Liver (tissue), 9 donors: ENCODE results near the gene ARMC2. TPM values are rescaled to one million over a fixed set of nuclear protein-coding genes. Genes with fewer than 3 reads are reported as not detected.

Source experiments
- DNase-seq: peaks from one replicate; pipeline ENCODE4 v3.0.0-alpha.2; 2017; ENCODE audit warnings: low spot score
- H3K27ac ChIP-seq, 2 donors: one replicate each; pipeline ENCODE4 v1.7.0; 2013; ENCODE audit warnings: inconsistent platforms in 2 of 2, low read length in 2 of 2, control low read depth in 1 of 2, low read depth in 1 of 2, mild to moderate bottlenecking in 1 of 2
- H3K27me3 ChIP-seq, 4 donors: one replicate each; pipeline versions ENCODE4 v1.6.1 to v1.7.0; 2013; ENCODE audit warnings: low read length in 3 of 4, inconsistent platforms in 1 of 4, mild to moderate bottlenecking in 1 of 4, moderate library complexity in 1 of 4; ENCODE audit not compliant: control insufficient read depth in 4 of 4, insufficient read depth in 4 of 4
- H3K36me3 ChIP-seq, 4 donors: one replicate each; pipeline versions ENCODE4 v1.6.1 to v1.7.0; 2013; ENCODE audit warnings: low read length in 3 of 4, mild to moderate bottlenecking in 3 of 4, low read depth in 1 of 4, moderate library complexity in 1 of 4; ENCODE audit not compliant: control insufficient read depth in 4 of 4, insufficient read depth in 3 of 4
- H3K4me1 ChIP-seq, 4 donors: one replicate each; pipeline versions ENCODE4 v1.6.1 to v1.7.0; 2013; ENCODE audit warnings: low read length in 3 of 4, mild to moderate bottlenecking in 3 of 4, moderate library complexity in 1 of 4; ENCODE audit not compliant: control insufficient read depth in 4 of 4, insufficient read depth in 4 of 4
- H3K4me3 ChIP-seq, 3 donors: one replicate each; pipeline versions ENCODE4 v1.6.1 to v1.7.0; 2013; ENCODE audit warnings: low read length in 3 of 3, control low read depth in 1 of 3, low read depth in 1 of 3, mild to moderate bottlenecking in 1 of 3
- H3K9ac ChIP-seq, 2 donors: one replicate each; pipeline ENCODE4 v1.7.0; 2013; ENCODE audit warnings: low read length in 2 of 2, mild to moderate bottlenecking in 2 of 2, moderate library complexity in 2 of 2, control low read depth in 1 of 2, low read depth in 1 of 2
- H3K9me3 ChIP-seq, 4 donors: one replicate each; pipeline versions ENCODE4 v1.6.1 to v1.7.0; 2013; ENCODE audit warnings: low read length in 3 of 4; ENCODE audit not compliant: control insufficient read depth in 4 of 4
- EGR1 ChIP-seq, 2 donors: IDR thresholded peaks; 2 replicates each; pipeline ENCODE4 v1.6.1; 2016 to 2018; ENCODE audit warnings: antibody characterized with exemption in 2 of 2, low read depth in 2 of 2
- FOXA1 ChIP-seq: IDR thresholded peaks from 2 replicates; pipeline ENCODE4 v1.6.1; 2016; ENCODE audit warnings: antibody characterized with exemption
- GABPA ChIP-seq, 2 donors: IDR thresholded peaks in 1 of 2; conservative IDR thresholded peaks in 1 of 2; 2 replicates each; pipeline ENCODE4 v1.6.1; 2016; ENCODE audit warnings: antibody characterized with exemption in 2 of 2, mild to moderate bottlenecking in 1 of 2, moderate library complexity in 1 of 2
- HNF4A ChIP-seq, 2 donors: conservative IDR thresholded peaks; 2 replicates each; pipeline ENCODE4 v1.6.1; 2016; ENCODE audit warnings: antibody characterized with exemption in 2 of 2, mild to moderate bottlenecking in 2 of 2
- JUND ChIP-seq, 2 donors: IDR thresholded peaks; 2 replicates each; pipeline ENCODE4 v1.6.1; 2016; ENCODE audit warnings: antibody characterized with exemption in 2 of 2
- NR2F2 ChIP-seq: IDR thresholded peaks from 2 replicates; pipeline ENCODE4 v1.6.1; 2016; ENCODE audit warnings: antibody characterized with exemption
- RAD21 ChIP-seq, 2 donors: IDR thresholded peaks; 2 replicates each; pipeline ENCODE4 v1.6.1; 2016; ENCODE audit warnings: antibody characterized with exemption in 2 of 2, mild to moderate bottlenecking in 2 of 2
- RXRA ChIP-seq, 2 donors: IDR thresholded peaks; 2 replicates each; pipeline ENCODE4 v1.6.1; 2017 to 2018; ENCODE audit warnings: antibody characterized with exemption in 2 of 2, mild to moderate bottlenecking in 1 of 2
- TAF1 ChIP-seq: conservative IDR thresholded peaks from 2 replicates; pipeline ENCODE4 v1.6.1; 2016; ENCODE audit warnings: antibody characterized with exemption, mild to moderate bottlenecking
- YY1 ChIP-seq: IDR thresholded peaks from 2 replicates; pipeline ENCODE4 v1.6.1; 2016; ENCODE audit warnings: antibody characterized with exemption, mild to moderate bottlenecking
- WGBS: extraction: QIAGEN DNeasy Blood & Tissue Kit; methylation state at CpG from one replicate; pipeline ENCODE4 v1.1.7; 2013; 5-methylcytosine and 5-hydroxymethylcytosine counted together
- polyA plus RNA-seq, 2 donors: library from polyadenylated mRNA; stranded (reverse) in 1 of 2; unstranded in 1 of 2; fragments of 200-250 nt in 1 of 2; fragments of >200 nt in 1 of 2; fragmentation: Nextera tagmentation in 1 of 2; extraction: Ambion mirVana in 1 of 2; gene quantifications; one replicate each; pipeline versions ENCODE4 v1.2.1 to v1.2.3, GENCODE V29; 2013 to 2015
- total RNA-seq, 2 donors: library from RNA; depleted of rRNA; stranded (reverse); fragments of >200 nt; gene quantifications; one replicate each; pipeline ENCODE4 v1.2.3, GENCODE V29; 2014
- TF ChIP-seq, protein P1 (sequence below): IDR thresholded peaks from 2 replicates; pipeline ENCODE4 v1.6.1; 2016; ENCODE audit warnings: antibody characterized with exemption, mild to moderate bottlenecking
- TF ChIP-seq, protein P2 (sequence below): IDR thresholded peaks from 2 replicates; pipeline ENCODE4 v1.6.1; 2016; ENCODE audit warnings: antibody characterized with exemption
- TF ChIP-seq, protein P3 (sequence below): IDR thresholded peaks from 2 replicates; pipeline ENCODE4 v1.6.1; 2016; ENCODE audit warnings: antibody characterized with exemption
- TF ChIP-seq, protein P4 (sequence below): fragments of 150-350 bp; IDR thresholded peaks from 2 replicates; pipeline ENCODE4 v1.5.1; 2017; ENCODE audit warnings: improper control_type of control experiment, low read depth, low read length; ENCODE audit not compliant: missing input control
- donor health status: healthy.
- donor health status: healthy.
- donor health status: healthy.
- donor health status: healthy.
- donor health status: healthy.

The ARMC2 gene
- total and polyA plus RNA-seq, 4 donors = 0.24 to 1.5 (median 0.73) TPM

DNA sequence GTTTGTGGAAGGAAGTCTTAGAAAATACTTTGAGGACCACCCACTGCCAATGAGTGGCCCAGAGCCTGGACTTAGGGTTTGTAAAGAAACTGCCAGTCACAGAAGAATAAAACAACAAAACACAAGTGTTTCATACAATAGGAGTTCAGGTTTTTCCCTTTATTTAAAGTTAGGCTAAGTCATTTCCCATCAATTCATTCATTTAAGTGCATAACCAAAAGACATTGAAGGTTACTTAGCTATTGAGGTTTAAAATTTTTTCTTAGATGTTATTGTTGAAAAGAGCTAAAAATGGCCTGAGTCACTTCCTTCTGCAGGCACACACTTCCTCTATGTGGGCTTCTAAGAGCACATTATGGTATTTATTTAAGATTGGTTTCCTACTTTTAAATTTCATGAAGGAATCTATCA, 54.2 kb downstream of the ARMC2 start:
- DNase-seq = no peak
- Histone ChIP-seq H3K9ac (no peak overlapping the region), H3K4me3 (no peak overlapping the region), H3K27ac (no peak overlapping the region), H3K9me3 (no peaks in the 10 kb centered on the region), H3K27me3 (no peaks in the 10 kb centered on the region), H3K4me1 (no peaks in the 10 kb centered on the region), H3K36me3 (no peaks in the 10 kb centered on the region)
- TF ChIP-seq GABPA (IDR thresholded peaks at IDR 0.05 in 1 of 2, conservative IDR thresholded peaks at IDR 0.05 in 1 of 2) (no peak), RAD21 (IDR thresholded peaks at IDR 0.05) (peak in 1 of 2 donors; percentile 11)

DNA sequence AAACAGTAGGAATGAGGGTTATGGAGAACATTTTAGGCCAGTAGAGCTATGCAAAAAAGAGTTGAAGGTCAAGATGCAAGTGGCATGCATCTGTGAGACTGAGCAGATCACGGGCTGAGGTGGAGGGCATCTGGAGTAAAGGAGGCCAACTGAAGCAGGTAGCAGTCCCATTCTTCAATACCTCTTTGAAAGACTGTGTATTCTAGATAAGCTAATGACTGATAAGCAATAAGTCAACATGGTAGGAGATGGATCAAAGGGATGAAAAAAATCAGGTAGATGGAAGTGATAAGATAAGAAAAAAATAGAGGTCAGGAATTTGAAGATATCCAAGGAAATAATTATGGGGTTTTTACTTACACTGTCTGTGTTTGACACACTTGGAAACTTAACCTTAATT, 55.6 kb downstream of the ARMC2 start:
- TF ChIP-seq GABPA (IDR thresholded peaks at IDR 0.05 in 1 of 2, conservative IDR thresholded peaks at IDR 0.05 in 1 of 2) = no peak
- TF ChIP-seq YY1 = no peak
- no peak for TF ChIP-seq RXRA (IDR thresholded peaks at IDR 0.05)
- Histone ChIP-seq H3K27me3 (no peaks in the 10 kb centered on the region), H3K9me3 (no peaks in the 10 kb centered on the region), H3K9ac (no peak overlapping the region), H3K36me3 (no peaks in the 10 kb centered on the region), H3K27ac (no peak overlapping the region), H3K4me1 (no peaks in the 10 kb centered on the region), H3K4me3 (no peak overlapping the region)
- no peak for DNase-seq
- 75% methylated on average over 1 of the region's 1 CpG for WGBS

DNA sequence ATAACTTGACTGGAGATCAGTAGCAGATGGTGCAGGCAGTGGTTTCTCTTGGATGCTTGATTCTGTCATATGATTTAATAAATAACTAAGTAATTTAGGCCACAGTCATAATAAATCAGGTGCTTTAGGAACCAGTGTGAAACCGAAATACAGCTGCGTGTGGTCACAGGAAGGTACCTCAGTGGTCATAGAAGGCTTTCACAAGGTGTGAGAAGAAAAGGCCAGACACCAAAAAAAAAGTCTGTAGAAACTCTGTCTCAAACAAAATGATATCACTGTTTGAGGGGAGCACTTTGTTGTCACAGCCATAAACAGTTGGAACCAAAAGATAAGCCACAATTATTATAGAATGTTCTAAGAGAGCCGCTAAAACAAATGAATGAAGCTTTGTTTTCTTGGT, 56.5 kb downstream of the ARMC2 start:
- Histone ChIP-seq H3K36me3 (no peaks in the 10 kb centered on the region), H3K4me3 (no peak overlapping the region), H3K9ac (peak overlapping the region in 1 of 2 donors; percentile 3), H3K27me3 (no peaks in the 10 kb centered on the region), H3K4me1 (no peaks in the 10 kb centered on the region), H3K27ac (no peak overlapping the region), H3K9me3 (no peaks in the 10 kb centered on the region)
- TF ChIP-seq GABPA (IDR thresholded peaks at IDR 0.05 in 1 of 2, conservative IDR thresholded peaks at IDR 0.05 in 1 of 2) (no peak), NR2F2 (no peak), EGR1 (IDR thresholded peaks at IDR 0.05; ENCODE audit: low read depth in 2 of 2) (no peak), HNF4A (conservative IDR thresholded peaks at IDR 0.05) (no peak), TAF1 (no peak), RAD21 (IDR thresholded peaks at IDR 0.05) (no peak), FOXA1 (no peak), JUND (IDR thresholded peaks at IDR 0.05) (no peak), RXRA (IDR thresholded peaks at IDR 0.05) (no peak)
- TF ChIP-seq, protein P1, sequence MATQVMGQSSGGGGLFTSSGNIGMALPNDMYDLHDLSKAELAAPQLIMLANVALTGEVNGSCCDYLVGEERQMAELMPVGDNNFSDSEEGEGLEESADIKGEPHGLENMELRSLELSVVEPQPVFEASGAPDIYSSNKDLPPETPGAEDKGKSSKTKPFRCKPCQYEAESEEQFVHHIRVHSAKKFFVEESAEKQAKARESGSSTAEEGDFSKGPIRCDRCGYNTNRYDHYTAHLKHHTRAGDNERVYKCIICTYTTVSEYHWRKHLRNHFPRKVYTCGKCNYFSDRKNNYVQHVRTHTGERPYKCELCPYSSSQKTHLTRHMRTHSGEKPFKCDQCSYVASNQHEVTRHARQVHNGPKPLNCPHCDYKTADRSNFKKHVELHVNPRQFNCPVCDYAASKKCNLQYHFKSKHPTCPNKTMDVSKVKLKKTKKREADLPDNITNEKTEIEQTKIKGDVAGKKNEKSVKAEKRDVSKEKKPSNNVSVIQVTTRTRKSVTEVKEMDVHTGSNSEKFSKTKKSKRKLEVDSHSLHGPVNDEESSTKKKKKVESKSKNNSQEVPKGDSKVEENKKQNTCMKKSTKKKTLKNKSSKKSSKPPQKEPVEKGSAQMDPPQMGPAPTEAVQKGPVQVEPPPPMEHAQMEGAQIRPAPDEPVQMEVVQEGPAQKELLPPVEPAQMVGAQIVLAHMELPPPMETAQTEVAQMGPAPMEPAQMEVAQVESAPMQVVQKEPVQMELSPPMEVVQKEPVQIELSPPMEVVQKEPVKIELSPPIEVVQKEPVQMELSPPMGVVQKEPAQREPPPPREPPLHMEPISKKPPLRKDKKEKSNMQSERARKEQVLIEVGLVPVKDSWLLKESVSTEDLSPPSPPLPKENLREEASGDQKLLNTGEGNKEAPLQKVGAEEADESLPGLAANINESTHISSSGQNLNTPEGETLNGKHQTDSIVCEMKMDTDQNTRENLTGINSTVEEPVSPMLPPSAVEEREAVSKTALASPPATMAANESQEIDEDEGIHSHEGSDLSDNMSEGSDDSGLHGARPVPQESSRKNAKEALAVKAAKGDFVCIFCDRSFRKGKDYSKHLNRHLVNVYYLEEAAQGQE = no peak
- TF ChIP-seq, protein P2, sequence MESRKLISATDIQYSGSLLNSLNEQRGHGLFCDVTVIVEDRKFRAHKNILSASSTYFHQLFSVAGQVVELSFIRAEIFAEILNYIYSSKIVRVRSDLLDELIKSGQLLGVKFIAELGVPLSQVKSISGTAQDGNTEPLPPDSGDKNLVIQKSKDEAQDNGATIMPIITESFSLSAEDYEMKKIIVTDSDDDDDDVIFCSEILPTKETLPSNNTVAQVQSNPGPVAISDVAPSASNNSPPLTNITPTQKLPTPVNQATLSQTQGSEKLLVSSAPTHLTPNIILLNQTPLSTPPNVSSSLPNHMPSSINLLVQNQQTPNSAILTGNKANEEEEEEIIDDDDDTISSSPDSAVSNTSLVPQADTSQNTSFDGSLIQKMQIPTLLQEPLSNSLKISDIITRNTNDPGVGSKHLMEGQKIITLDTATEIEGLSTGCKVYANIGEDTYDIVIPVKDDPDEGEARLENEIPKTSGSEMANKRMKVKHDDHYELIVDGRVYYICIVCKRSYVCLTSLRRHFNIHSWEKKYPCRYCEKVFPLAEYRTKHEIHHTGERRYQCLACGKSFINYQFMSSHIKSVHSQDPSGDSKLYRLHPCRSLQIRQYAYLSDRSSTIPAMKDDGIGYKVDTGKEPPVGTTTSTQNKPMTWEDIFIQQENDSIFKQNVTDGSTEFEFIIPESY = no peak
- TF ChIP-seq, protein P3, sequence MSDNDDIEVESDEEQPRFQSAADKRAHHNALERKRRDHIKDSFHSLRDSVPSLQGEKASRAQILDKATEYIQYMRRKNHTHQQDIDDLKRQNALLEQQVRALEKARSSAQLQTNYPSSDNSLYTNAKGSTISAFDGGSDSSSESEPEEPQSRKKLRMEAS = no peak
- TF ChIP-seq, protein P4, sequence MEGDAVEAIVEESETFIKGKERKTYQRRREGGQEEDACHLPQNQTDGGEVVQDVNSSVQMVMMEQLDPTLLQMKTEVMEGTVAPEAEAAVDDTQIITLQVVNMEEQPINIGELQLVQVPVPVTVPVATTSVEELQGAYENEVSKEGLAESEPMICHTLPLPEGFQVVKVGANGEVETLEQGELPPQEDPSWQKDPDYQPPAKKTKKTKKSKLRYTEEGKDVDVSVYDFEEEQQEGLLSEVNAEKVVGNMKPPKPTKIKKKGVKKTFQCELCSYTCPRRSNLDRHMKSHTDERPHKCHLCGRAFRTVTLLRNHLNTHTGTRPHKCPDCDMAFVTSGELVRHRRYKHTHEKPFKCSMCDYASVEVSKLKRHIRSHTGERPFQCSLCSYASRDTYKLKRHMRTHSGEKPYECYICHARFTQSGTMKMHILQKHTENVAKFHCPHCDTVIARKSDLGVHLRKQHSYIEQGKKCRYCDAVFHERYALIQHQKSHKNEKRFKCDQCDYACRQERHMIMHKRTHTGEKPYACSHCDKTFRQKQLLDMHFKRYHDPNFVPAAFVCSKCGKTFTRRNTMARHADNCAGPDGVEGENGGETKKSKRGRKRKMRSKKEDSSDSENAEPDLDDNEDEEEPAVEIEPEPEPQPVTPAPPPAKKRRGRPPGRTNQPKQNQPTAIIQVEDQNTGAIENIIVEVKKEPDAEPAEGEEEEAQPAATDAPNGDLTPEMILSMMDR = no peak
- 78% methylated on average over 3 of the region's 3 CpGs for WGBS
- no peak for DNase-seq
